GM19035 (cell line): ENCODE measurements around the gene GUCY1A1.

ENCODE experiments used
- ATAC-seq: cut with Tn5 transposase; IDR thresholded peaks from one replicate; pipeline ENCODE4 v1.9.1; 2021; ENCODE audit not compliant: unreplicated experiment

GUCY1A1 gene

GRCh38 chr4:155772459-155773195 lies 106.0 kb downstream of the GUCY1A1 start:
- ATAC-seq: no peak

- ATAC-seq: no peak
Measured at GRCh38 chr4:155773196-155773800, 106.7 kb downstream of the GUCY1A1 start.

- ATAC-seq: no peak
Measured at GRCh38 chr4:155774033-155774432, 107.4 kb downstream of the GUCY1A1 start.

- ATAC-seq: no peak
Measured at GRCh38 chr4:155777971-155778735, 111.5 kb downstream of the GUCY1A1 start.

- no peak for ATAC-seq
Measured at GRCh38 chr4:155780775-155781174, 114.1 kb downstream of the GUCY1A1 start.

GRCh38 chr4:155781249-155781831 lies 114.7 kb downstream of the GUCY1A1 start:
- no peak for ATAC-seq
